Brain microvascular endothelial cell (primary cell): ENCODE measurements around the gene CDS2.

Experiments
- DNase-seq: peaks from one replicate; pipeline ENCODE4 v3.0.0-alpha.2; 2020
- H3K27ac ChIP-seq: fragments of 250-450 bp; sonication (Bioruptor Pico); 2 replicates; pipeline ENCODE4 v1.5.1; 2020; ENCODE audit warnings: mild to moderate bottlenecking, moderate library complexity
- H3K27me3 ChIP-seq: fragments of 250-450 bp; sonication (Bioruptor Pico); replicated peaks from 2 replicates; pipeline ENCODE4 v1.5.1; 2020; ENCODE audit warnings: mild to moderate bottlenecking
- H3K36me3 ChIP-seq: fragments of 250-450 bp; sonication (Bioruptor Pico); replicated peaks from 2 replicates; pipeline ENCODE4 v1.5.1; 2020; ENCODE audit warnings: mild to moderate bottlenecking
- H3K4me3 ChIP-seq: 2 replicates; pipeline ENCODE4 v1.5.1; 2011; ENCODE audit warnings: low read depth, mild to moderate bottlenecking, control low read depth, low read length, moderate library complexity
- CTCF ChIP-seq: IDR thresholded peaks from 2 replicates; pipeline ENCODE4 v1.5.1; 2011; ENCODE audit warnings: low read depth, mild to moderate bottlenecking, moderate library complexity, low read length, control low read depth, inconsistent platforms; ENCODE audit errors: missing control alignments
- in situ Hi-C: cut with HindIII; loops from 2 replicates; pipeline ENCODE4 v1.10.0; 2017; ENCODE audit warnings: low sequenced_read_pairs, low pct_ligation_motif_present

The CDS2 gene

GRCh38 chr20:5133998-5134397 is 7.2 kb downstream of the CDS2 start:
- H3K4me3 ChIP-seq = no peak overlapping the region
- no peak for DNase-seq
- no peak overlapping the region for H3K27ac ChIP-seq
- H3K36me3 ChIP-seq = no peaks in the 10 kb centered on the region
- H3K27me3 ChIP-seq = no peaks in the 10 kb centered on the region
- TF ChIP-seq CTCF = no peak
- in situ Hi-C loops = no loop called here

GRCh38 chr20:5135363-5136012 is 8.7 kb downstream of the CDS2 start:
- Histone ChIP-seq H3K27me3 (no peaks in the 10 kb centered on the region), H3K27ac (no peak overlapping the region), H3K36me3 (no peaks in the 10 kb centered on the region), H3K4me3 (no peak overlapping the region)
- in situ Hi-C loops = no loop called here
- TF ChIP-seq CTCF = no peak
- no peak for DNase-seq

GRCh38 chr20:5136096-5136495 is 9.3 kb downstream of the CDS2 start:
- DNase-seq = no peak
- in situ Hi-C loops = no loop called here
- Histone ChIP-seq H3K27me3 (no peaks in the 10 kb centered on the region), H3K36me3 (no peaks in the 10 kb centered on the region), H3K27ac (no peak overlapping the region), H3K4me3 (no peak overlapping the region)
- TF ChIP-seq CTCF = no peak

GRCh38 chr20:5140195-5140594 is 13.4 kb downstream of the CDS2 start:
- H3K4me3 ChIP-seq = no peak overlapping the region
- in situ Hi-C loops = no loop called here
- H3K27me3 ChIP-seq = no peaks in the 10 kb centered on the region
- no peak overlapping the region for H3K27ac ChIP-seq
- TF ChIP-seq CTCF = no peak
- DNase-seq = no peak
- no peaks in the 10 kb centered on the region for H3K36me3 ChIP-seq

GRCh38 chr20:5141615-5142014 is 14.8 kb downstream of the CDS2 start:
- H3K36me3 ChIP-seq = no peaks in the 10 kb centered on the region
- no peak for TF ChIP-seq CTCF
- in situ Hi-C loops = no loop called here

GRCh38 chr20:5143851-5144250 is 17.0 kb downstream of the CDS2 start:
- no peak overlapping the region for H3K27ac ChIP-seq
- no peak for DNase-seq
- no peak for TF ChIP-seq CTCF

More at GRCh38 chr20:5141615-5142014, 14.8 kb downstream of the CDS2 start:
- no peak overlapping the region for H3K4me3 ChIP-seq
- no peak for DNase-seq
- H3K27ac ChIP-seq = no peak overlapping the region
- H3K27me3 ChIP-seq = no peaks in the 10 kb centered on the region

More at GRCh38 chr20:5143851-5144250, 17.0 kb downstream of the CDS2 start:
- no peaks in the 10 kb centered on the region for H3K36me3 ChIP-seq
- H3K27me3 ChIP-seq = no peaks in the 10 kb centered on the region
- no peak overlapping the region for H3K4me3 ChIP-seq
- in situ Hi-C loops = no loop called here
